Activated B cell treated with CpG ODN at 0.5 μM for 24 hours (primary cell): Measurements from ENCODE around the gene PAMR1. TPM values are rescaled to one million over a fixed set of nuclear protein-coding genes. Genes with fewer than 3 reads are reported as not detected.

ENCODE experiments used
- ATAC-seq: fragments of 200-7000 bp; cut with Tn5 transposase; one replicate; pipeline ENCODE4 v1.10.0; 2021; ENCODE audit warnings: low read depth, mild to moderate bottlenecking, moderate library complexity
- CTCF ChIA-PET: fragments of 350-600 bp; sonication (Branson Sonifier 250); formaldehyde crosslinking; loops from one replicate; lab custom pipeline; 2021; ENCODE audit warnings: antibody characterized with exemption; lab: Charles Lee
- POLR2A ChIA-PET: fragments of 350-600 bp; sonication (Branson Sonifier 250); formaldehyde crosslinking; loops from one replicate; lab custom pipeline; 2021; ENCODE audit warnings: antibody characterized with exemption; lab: Charles Lee
- DNase-seq: peaks from one replicate; pipeline ENCODE4 v3.0.0; 2022
- H3K27ac Mint-ChIP-seq: one replicate; pipeline ENCODE4 v1.8.0; 2020; ENCODE audit warnings: mixed read lengths
- H3K27me3 Mint-ChIP-seq: one replicate; pipeline ENCODE4 v1.8.0; 2021; ENCODE audit warnings: mixed read lengths
- H3K36me3 Mint-ChIP-seq: one replicate; pipeline ENCODE4 v1.8.0; 2021; ENCODE audit warnings: low read depth, mixed read lengths
- H3K4me1 Mint-ChIP-seq: one replicate; pipeline ENCODE4 v1.8.0; 2021; ENCODE audit warnings: mixed read lengths
- H3K4me3 Mint-ChIP-seq: one replicate; pipeline ENCODE4 v1.8.0; 2020; ENCODE audit warnings: mild to moderate bottlenecking, mixed read lengths
- H3K9me3 Mint-ChIP-seq: one replicate; pipeline ENCODE4 v1.8.0; 2020; ENCODE audit warnings: mixed read lengths
- CTCF ChIP-seq: fragments of 200-600 bp; IDR thresholded peaks from one replicate; pipeline ENCODE4 v1.8.0; 2022; ENCODE audit warnings: antibody characterized with exemption, mild to moderate bottlenecking
- intact Hi-C: fragments of 100-400 bp; cut with micrococcal nuclease; formaldehyde crosslinking; loops from one replicate; pipeline ENCODE4 v1.15.1; 2024
- total RNA-seq: library from RNA; stranded (reverse); gene quantifications from 2 replicates; pipeline ENCODE4 v1.2.3, GENCODE V29; 2022

The PAMR1 gene
- total RNA-seq, 1 donor from 2014 or later: not detected

- ChIA-PET POLR2A (no interaction called here), CTCF (no interaction called here)
- Mint-ChIP-seq H3K9me3 (no peaks in the 10 kb centered on the region), H3K27me3 (peaks cover 11% of the 10 kb centered on the region), H3K27ac (no peak overlapping the region), H3K36me3 (no peaks in the 10 kb centered on the region), H3K4me1 (no peaks in the 10 kb centered on the region), H3K4me3 (no peak overlapping the region)
- DNase-seq (no peak), ATAC-seq (no peak)
- intact Hi-C loops: no loop called here
- no peak for TF ChIP-seq CTCF
Measured at GRCh38 chr11:35398881-35399280, 126.5 kb downstream of the PAMR1 start.

- ATAC-seq (no peak), DNase-seq (no peak)
- CTCF ChIA-PET: interaction anchor here (0.7 to 7.0 kb wide), 3 partner anchors 467 to 829 kb away, joined by 3 to 105 read pairs (median 4); no protein-coding TSS in a partner anchor
- Mint-ChIP-seq H3K36me3 (no peaks in the 10 kb centered on the region), H3K9me3 (no peaks in the 10 kb centered on the region), H3K4me3 (no peak overlapping the region), H3K27ac (no peak overlapping the region), H3K4me1 (peaks cover 21% of the 10 kb centered on the region), H3K27me3 (peaks cover 11% of the 10 kb centered on the region)
- intact Hi-C loops: loop anchor here (5.0 kb wide), 5 partner anchors 213 to 1038 kb away; partner anchors contain the start of gene ABTB2
- no peak for TF ChIP-seq CTCF
- POLR2A ChIA-PET: interaction anchor here (0.6 kb wide), 1 partner anchor 28 kb away, joined by 3 read pairs; no protein-coding TSS in a partner anchor
Measured at GRCh38 chr11:35394941-35395340, 130.5 kb downstream of the PAMR1 start.

- H3K9me3 Mint-ChIP-seq: no peaks in the 10 kb centered on the region
- peaks cover 22% of the 10 kb centered on the region for H3K4me1 Mint-ChIP-seq
- ATAC-seq (no peak), DNase-seq (no peak)
- no peak overlapping the region for H3K27ac Mint-ChIP-seq
- H3K27me3 Mint-ChIP-seq: peaks cover 9% of the 10 kb centered on the region
- H3K4me3 Mint-ChIP-seq: no peak overlapping the region
- intact Hi-C loops: loop anchor here (2.0 to 5.0 kb wide), 6 partner anchors 88 to 1036 kb away; partner anchors contain the start of gene ABTB2
- TF ChIP-seq CTCF: no peak
- H3K36me3 Mint-ChIP-seq: no peaks in the 10 kb centered on the region
- ChIA-PET CTCF (interaction anchor here (1.0 to 7.0 kb wide), 10 partner anchors 22 to 913 kb away, joined by 3 to 105 read pairs (median 6); partner anchors contain the start of genes APIP, ELF5 and PDHX), POLR2A (no interaction called here)
Measured at GRCh38 chr11:35393098-35393497, 132.3 kb downstream of the PAMR1 start.

GRCh38 chr11:35391922-35392688, 133.3 kb downstream of the PAMR1 start:
- H3K27me3 Mint-ChIP-seq: peaks cover 5% of the 10 kb centered on the region
- H3K27ac Mint-ChIP-seq: no peak overlapping the region
- ChIA-PET POLR2A (interaction anchor here (0.8 to 1.5 kb wide), 4 partner anchors 210 to 465 kb away, joined by 3 to 4 read pairs (median 3); no protein-coding TSS in a partner anchor), CTCF (interaction anchor here (0.7 to 7.0 kb wide), 22 partner anchors 11 to 912 kb away, joined by 3 to 105 read pairs (median 4); partner anchors contain the start of genes APIP, ELF5 and PDHX)
- no peaks in the 10 kb centered on the region for H3K36me3 Mint-ChIP-seq
- ATAC-seq (peak; percentile 75), DNase-seq (peak; percentile 79)
- peak overlapping the region; percentile 47 for H3K4me3 Mint-ChIP-seq
- H3K4me1 Mint-ChIP-seq: peaks cover 25% of the 10 kb centered on the region
- H3K9me3 Mint-ChIP-seq: no peaks in the 10 kb centered on the region
- intact Hi-C loops: loop anchor here (1.0 to 5.0 kb wide), 13 partner anchors 87 to 1395 kb away; partner anchors contain the start of gene ABTB2
- peak; percentile 84 for TF ChIP-seq CTCF
